ENCODE measurements around the gene TRIM41. TPM values are rescaled to one million over a fixed set of nuclear protein-coding genes. Genes with fewer than 3 reads are reported as not detected.

Gene TRIM41
- total and polyA plus RNA-seq, 2 of the 13 experiments (the other 11 are each of a cell fraction or from before 2014, with no cell fraction given) = 10.2 to 16.7 TPM

GRCh38 chr5:181261320-181262049 lies 38.4 kb downstream of the TRIM41 start (continued):
- TF ChIP-seq, protein P1, sequence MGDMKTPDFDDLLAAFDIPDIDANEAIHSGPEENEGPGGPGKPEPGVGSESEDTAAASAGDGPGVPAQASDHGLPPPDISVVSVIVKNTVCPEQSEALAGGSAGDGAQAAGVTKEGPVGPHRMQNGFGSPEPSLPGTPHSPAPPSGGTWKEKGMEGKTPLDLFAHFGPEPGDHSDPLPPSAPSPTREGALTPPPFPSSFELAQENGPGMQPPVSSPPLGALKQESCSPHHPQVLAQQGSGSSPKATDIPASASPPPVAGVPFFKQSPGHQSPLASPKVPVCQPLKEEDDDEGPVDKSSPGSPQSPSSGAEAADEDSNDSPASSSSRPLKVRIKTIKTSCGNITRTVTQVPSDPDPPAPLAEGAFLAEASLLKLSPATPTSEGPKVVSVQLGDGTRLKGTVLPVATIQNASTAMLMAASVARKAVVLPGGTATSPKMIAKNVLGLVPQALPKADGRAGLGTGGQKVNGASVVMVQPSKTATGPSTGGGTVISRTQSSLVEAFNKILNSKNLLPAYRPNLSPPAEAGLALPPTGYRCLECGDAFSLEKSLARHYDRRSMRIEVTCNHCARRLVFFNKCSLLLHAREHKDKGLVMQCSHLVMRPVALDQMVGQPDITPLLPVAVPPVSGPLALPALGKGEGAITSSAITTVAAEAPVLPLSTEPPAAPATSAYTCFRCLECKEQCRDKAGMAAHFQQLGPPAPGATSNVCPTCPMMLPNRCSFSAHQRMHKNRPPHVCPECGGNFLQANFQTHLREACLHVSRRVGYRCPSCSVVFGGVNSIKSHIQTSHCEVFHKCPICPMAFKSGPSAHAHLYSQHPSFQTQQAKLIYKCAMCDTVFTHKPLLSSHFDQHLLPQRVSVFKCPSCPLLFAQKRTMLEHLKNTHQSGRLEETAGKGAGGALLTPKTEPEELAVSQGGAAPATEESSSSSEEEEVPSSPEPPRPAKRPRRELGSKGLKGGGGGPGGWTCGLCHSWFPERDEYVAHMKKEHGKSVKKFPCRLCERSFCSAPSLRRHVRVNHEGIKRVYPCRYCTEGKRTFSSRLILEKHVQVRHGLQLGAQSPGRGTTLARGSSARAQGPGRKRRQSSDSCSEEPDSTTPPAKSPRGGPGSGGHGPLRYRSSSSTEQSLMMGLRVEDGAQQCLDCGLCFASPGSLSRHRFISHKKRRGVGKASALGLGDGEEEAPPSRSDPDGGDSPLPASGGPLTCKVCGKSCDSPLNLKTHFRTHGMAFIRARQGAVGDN (CRISPR knock-in tag; IDR thresholded peaks at IDR 0.05) = peak; percentile 75; the same call in 1 of the 2 replicates
- TF ChIP-seq ZFP41 (CRISPR knock-in tag; IDR thresholded peaks at IDR 0.05; ENCODE audit: borderline replicate concordance) (peak; percentile 41; the same call in 1 of the 2 replicates), ZNF878 (CRISPR knock-in tag; IDR thresholded peaks at IDR 0.05) (peak; percentile 81; the same call in 1 of the 2 replicates), ZNF703 (CRISPR knock-in tag; IDR thresholded peaks at IDR 0.05; ENCODE audit: borderline replicate concordance) (peak; percentile 41; the same call in 1 of the 2 replicates), KMT2B (CRISPR knock-in tag; IDR thresholded peaks at IDR 0.05) (no peak), THRA (CRISPR knock-in tag; IDR thresholded peaks at IDR 0.05; ENCODE audit: borderline replicate concordance) (no peak), DNMT3B (CRISPR knock-in tag; conservative IDR thresholded peaks at IDR 0.05) (no peak), FOXM1 (CRISPR knock-in tag; IDR thresholded peaks at IDR 0.05) (0 out of 2 replicates have a peak, but pooled peaks have one; percentile 46), ZNF33A (CRISPR knock-in tag; IDR thresholded peaks at IDR 0.05; ENCODE audit: borderline replicate concordance) (0 out of 2 replicates have a peak, but pooled peaks have one; percentile 57), PCBP2 (optimal IDR thresholded peaks at IDR 0.05; ENCODE audit: low read depth, low read length, poor library complexity, severe bottlenecking) (no peak), ZNF556 (CRISPR knock-in tag; IDR thresholded peaks at IDR 0.05; ENCODE audit: borderline replicate concordance) (no peak), CSRNP1 (CRISPR knock-in tag; IDR thresholded peaks at IDR 0.05) (no peak; the same call in 1 of the 2 replicates), ARNT2 (CRISPR knock-in tag; IDR thresholded peaks at IDR 0.05; ENCODE audit: low read depth) (no peak; the same call in 1 of the 2 replicates)
- TF ChIP-seq, protein P2, sequence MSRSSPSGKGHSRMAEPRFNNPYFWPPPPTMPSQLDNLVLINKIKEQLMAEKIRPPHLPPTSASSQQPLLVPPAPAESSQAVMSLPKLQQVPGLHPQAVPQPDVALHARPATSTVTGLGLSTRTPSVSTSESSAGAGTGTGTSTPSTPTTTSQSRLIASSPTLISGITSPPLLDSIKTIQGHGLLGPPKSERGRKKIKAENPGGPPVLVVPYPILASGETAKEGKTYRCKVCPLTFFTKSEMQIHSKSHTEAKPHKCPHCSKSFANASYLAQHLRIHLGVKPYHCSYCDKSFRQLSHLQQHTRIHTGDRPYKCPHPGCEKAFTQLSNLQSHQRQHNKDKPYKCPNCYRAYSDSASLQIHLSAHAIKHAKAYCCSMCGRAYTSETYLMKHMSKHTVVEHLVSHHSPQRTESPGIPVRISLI (CRISPR knock-in tag; IDR thresholded peaks at IDR 0.05; ENCODE audit: borderline replicate concordance) = no peak
- TF ChIP-seq, protein P3, sequence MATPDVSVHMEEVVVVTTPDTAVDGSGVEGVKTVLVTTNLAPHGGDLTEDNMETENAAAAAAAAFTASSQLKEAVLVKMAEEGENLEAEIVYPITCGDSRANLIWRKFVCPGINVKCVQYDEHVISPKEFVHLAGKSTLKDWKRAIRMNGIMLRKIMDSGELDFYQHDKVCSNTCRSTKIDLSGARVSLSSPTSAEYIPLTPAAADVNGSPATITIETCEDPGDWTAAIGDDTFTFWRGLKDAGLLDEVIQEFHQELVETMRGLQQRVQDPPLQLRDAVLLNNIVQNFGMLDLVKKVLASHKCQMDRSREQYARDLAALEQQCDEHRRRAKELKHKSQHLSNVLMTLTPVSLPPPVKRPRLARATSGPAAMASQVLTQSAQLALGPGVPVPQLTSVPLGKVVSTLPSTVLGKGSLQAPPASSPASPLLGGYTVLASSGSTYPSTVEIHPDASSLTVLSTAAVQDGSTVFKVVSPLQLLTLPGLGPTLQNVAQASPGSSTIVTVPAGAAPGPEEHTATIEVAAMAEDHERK (CRISPR knock-in tag; IDR thresholded peaks at IDR 0.05; ENCODE audit: low read depth) = no peak
- TF ChIP-seq, protein P4, sequence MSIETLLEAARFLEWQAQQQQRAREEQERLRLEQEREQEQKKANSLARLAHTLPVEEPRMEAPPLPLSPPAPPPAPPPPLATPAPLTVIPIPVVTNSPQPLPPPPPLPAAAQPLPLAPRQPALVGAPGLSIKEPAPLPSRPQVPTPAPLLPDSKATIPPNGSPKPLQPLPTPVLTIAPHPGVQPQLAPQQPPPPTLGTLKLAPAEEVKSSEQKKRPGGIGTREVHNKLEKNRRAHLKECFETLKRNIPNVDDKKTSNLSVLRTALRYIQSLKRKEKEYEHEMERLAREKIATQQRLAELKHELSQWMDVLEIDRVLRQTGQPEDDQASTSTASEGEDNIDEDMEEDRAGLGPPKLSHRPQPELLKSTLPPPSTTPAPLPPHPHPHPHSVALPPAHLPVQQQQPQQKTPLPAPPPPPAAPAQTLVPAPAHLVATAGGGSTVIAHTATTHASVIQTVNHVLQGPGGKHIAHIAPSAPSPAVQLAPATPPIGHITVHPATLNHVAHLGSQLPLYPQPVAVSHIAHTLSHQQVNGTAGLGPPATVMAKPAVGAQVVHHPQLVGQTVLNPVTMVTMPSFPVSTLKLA (IDR thresholded peaks at IDR 0.05) = no peak
